HG03139 (cell line): ENCODE measurements around the gene PTGFR.

Source experiments
- ATAC-seq: cut with Tn5 transposase; IDR thresholded peaks from one replicate; pipeline ENCODE4 v1.9.1; 2021; ENCODE audit not compliant: unreplicated experiment

The PTGFR gene

DNA sequence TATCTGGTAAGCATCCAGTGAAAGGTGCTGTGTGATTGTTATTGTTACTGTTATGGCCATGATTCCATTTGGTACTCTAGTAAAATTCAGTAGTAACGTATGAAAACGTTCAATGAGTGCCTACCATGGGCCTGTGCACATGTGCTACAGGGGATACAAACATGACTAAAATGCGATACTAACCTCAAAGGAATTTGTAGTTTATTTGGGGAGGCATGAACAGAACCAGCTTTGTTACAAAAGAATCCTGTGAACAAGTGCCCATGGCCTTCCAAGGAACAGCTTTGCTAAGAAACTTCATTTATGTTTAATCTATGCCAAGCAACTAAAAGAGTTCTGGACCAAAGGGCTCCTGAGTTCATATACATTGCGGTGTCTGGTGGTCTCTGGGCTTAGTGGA lies 28.7 kb downstream of the PTGFR start:
- ATAC-seq: no peak

DNA sequence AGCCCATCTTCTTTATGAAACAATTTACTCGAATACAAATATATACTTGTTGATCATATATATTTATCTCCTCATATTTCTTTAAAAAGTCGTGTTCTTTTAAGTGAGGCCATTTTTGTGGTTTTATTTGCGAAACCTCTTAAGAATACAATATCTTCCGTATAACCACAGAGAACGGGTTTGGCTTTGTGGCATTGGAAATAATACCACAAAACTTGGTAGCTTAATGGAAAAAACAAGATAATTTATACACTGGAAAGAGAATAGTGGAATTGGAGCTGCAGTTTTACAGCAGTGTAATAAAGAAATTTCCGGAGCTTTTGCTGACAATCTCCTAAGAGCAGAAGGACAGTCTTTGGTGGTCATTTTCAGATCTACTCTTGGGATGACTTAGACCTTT lies 29.4 kb downstream of the PTGFR start:
- no peak for ATAC-seq

DNA sequence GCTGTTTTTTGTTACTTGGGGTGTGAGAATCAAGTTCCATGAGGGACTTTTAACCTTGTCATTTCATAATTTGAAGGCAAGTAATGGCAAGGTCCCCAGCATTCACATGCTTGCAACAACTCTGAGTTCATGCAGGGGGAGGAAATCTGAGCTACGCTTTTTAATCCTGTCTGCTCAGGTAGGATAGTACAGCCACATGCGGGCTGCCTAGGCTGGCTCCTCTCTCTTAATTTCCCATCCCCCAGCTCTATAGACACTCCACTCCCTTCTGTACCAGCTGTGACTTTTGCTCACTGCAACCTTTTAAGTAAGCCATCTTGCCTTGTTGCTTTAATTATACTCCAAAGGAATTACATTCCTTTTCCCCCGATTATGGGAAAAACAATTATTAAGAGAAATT lies 30.1 kb downstream of the PTGFR start:
- no peak for ATAC-seq

DNA sequence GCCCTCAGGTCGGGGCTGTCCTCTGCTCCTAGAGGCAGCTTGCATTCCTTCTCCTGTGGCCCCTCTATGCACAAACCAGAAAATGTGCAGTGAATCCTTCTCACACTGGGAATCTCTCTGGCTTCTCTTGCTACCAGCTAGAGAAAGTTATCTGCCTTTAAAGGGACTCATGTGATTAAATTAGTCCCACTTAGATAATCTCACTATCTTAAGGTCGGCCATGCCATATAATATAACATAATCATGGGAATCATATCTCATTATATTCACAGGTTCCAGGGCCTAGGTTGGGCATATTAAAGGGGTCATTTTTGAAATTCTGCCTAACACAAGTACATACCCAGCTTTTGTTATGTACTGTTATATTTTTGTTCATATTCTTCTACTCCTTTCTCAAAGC lies 31.4 kb downstream of the PTGFR start:
- ATAC-seq: no peak

DNA sequence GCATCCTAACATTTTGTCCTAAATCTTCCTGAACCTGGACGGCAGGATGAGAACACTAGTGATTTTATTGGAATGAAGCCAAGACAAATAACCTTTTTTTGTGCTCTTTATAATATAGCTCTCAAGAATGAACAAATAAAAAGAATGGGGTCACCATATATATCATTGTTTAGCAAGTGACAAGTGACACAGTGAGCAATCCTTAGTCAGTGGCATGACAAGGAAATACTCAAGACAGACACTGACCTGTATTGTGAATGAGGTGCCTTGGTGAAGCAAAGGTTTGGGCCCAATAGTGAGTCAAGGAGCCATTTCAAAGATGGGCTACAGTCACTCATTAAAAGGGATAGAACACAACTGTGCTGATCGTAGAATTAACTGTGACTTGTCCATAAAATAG lies 35.7 kb downstream of the PTGFR start:
- ATAC-seq: no peak

DNA sequence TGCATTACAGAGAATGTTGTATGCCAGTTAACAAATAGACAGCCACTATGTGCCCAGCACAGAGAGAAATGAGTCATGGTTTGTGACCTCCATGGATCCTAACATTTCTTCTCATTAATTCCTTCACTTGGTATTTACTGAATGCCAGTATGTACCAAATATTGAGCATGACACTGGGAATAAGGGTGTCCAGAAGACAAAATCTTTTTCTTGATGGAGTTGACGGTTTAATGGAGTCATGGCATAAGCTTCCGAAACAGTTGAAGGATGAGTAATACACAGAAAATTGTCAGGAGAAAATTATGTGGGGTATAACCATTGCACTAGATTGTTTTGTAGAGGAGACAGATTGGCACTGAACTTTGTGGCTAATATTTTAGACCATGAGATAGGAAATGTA lies 36.9 kb downstream of the PTGFR start:
- no peak for ATAC-seq

DNA sequence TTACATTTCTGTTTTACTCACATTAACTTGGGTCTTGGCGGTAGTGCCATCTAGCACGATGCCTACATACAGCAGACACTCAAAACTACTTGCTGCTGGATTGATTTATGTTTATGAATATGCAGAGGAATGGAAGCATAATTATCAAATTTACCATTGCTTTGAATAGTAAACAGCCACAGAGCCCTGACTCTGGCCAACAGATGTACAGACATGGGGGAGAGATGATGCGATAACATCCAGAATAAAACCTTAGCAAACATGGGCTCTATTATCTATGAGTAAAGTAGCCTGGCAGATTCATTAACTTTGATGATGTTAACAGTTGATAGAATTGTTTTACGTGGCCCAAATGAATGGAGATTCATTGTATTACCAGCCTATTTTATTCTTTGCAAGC lies 42.8 kb downstream of the PTGFR start:
- no peak for ATAC-seq

DNA sequence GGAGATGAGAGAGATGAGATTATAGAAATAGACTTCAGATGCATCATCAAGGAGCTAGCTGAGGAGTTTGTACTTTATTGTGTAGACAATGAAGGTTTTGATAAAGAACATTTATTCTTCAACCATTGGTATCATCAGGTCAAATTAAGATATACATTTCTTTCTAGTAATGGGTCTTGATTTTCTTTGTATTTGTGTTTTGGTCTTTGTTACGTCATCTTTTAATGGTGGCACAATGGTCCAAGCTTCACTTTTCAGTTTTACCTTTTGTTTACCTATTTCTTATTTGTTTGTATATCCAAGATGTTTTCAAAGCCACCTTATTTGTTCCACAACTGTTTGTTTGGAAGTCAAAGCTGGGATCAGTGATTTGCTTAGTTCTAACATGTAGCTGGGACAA lies 44.5 kb downstream of the PTGFR start:
- no peak for ATAC-seq

DNA sequence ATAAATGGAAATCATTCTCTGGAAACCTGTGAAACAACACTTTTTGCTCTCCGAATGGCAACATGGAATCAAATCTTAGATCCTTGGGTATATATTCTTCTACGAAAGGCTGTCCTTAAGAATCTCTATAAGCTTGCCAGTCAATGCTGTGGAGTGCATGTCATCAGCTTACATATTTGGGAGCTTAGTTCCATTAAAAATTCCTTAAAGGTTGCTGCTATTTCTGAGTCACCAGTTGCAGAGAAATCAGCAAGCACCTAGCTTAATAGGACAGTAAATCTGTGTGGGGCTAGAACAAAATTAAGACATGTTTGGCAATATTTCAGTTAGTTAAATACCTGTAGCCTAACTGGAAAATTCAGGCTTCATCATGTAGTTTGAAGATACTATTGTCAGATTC lies 45.7 kb downstream of the PTGFR start:
- ATAC-seq: no peak

DNA sequence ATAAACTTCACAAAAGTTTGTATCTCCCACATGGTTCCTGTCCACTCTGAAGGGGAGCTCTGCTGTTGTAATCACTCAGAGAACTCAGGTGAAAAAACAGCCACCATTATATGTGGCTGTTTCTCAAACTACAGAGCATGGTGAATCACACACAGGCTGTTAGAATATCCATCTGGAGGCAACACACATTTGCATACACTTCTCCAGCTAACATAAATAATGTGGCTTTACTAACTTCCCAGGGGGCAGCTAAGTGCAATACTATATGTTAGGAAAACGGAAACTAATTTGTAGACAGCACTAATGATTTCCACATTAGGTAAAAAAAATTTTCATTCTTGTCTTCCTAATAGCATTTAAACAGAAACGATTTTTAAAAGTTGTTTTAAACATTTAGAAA lies 49.3 kb downstream of the PTGFR start:
- ATAC-seq: no peak

DNA sequence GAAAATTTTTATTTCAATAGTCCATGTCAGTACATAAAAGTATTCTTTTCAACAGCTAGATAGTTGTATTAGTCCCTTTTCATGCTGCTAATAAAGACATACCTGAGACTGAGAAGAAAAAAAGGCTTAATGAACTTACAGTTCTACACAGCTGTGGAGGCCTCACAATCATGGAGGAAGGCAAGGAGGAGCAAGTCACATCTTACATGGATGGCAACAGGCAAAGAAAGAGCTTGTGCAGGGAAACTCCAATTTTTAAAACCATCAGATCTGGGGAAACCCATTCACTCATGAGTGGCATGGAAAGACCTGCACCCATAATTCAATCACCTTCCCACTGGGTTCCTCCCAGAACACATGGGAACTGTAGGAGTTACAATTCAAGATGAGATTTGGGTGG lies 50.7 kb downstream of the PTGFR start:
- no peak for ATAC-seq

DNA sequence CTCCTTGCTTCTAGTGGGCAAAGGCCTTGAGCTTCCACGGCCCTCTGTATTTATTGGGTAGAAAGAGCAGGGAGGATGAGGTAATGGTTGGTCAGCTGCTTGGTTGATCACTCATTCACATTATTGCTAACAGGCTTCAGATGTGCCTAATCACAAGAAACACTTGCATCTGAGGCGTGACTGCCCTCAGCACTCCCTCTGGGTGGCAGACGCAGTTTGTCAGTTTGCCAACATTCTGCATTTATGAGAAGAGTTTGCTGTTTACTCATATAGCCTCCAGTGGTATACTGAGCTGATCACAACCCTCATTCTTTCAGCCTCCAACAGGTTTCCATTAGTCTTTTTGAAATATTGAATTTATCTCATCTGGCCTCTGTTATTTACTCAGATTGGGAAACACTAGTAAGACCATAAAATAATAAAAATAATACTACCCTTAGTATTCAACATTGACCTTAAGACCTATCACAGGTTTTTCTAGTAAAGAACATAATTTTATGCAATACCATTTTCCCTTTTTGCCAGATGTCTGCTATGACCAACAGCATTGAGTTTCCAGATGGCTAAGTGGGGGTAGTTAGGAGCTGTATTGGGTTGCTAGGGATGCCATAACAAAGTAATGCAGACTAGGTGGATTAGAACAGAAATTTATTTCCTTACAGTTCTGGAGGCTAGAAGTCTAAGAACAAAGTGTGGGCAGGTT lies 53.3 kb downstream of the PTGFR start:
- ATAC-seq: no peak

DNA sequence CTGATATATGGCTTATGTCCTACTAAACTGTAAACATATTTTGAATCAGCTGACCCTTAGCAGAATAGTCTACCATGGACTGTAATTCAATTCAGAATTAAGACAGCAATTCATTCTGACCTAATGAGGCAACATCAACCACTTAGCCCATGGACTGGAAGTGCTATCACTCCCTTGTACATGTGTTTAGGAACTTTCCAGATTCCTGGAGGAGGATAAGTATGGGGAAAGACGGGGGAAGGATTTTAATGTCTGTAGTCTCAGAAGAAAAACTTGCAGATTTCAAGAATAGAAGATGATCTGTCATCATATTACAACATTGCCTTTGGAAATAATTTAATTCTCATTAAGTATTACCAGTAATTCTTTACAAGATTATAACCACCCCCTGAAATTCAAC lies 56.3 kb downstream of the PTGFR start:
- ATAC-seq: no peak

DNA sequence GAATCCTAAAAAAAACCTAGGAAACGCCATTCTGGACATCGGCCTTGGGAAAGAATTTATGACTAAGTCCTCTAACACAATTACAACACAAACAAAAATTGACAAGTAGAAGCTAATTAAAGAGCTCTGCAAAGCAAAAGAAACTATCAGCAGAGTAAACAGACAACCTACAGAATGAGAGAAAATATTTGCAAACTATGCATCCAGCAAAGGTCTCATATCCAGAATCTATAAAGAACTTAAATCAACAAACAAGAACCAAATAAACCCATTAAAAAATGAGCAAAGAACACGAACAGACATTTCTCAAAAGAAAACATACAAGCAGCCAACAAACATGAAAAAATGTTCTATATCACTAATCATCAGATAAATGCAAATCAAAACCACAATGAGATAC lies 58.6 kb downstream of the PTGFR start:
- ATAC-seq: no peak

DNA sequence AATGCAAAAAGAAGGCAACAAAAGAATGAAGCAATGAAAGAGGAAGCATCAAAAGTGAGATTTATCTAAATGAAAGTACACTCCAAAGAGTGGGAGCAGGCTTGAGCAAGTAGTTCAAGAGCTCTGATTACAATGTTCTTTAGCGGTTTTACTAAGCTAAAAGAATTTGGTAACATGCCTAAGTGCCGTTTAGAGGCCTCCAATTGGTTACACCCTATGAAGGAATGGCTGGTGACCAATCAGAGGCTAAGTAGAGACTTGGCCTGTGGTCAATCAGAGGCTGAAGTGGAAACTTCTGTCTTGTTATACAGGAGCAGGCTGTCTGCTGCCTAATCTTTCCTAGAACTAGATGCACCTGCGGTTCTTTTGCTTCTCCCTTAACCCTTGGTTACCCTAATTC lies 59.1 kb downstream of the PTGFR start:
- no peak for ATAC-seq

DNA sequence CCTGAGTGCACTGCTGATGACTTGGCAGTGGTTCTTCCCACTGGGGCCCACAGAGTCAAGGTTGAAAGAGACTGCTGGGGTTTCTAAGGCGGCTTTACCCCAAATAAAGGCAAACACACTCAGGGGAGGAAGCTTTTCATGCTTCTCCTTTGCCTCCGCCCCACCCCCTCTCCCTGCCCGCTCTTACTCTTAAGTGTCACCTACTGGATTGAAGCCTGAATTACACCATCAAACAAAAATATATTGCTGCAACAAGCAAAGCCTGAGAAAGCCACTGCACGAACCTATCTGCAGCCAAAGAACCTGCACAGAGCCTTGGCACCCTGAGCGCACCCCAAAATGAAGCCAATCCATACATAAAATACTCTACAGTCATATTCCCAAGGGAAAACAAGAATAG lies 63.1 kb downstream of the PTGFR start:
- ATAC-seq: no peak

DNA sequence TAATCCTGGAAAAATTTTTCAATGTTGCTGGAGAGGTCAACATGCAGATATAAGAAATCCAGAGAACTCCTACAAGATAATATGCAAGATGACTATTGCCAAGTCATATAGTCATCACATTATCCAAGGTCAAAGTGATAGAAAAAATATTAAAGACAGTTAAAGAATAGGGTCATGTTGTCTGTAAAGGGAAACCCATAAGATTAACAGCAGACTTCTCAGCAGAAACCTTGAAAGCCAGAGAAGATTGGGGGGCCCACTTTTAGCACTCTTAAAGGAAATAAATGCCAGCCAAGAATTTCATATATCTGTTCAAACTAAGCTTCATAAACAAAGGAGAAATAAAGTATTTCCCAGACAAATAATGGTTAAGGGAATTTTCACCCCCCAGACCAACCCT lies 64.1 kb downstream of the PTGFR start:
- no peak for ATAC-seq

DNA sequence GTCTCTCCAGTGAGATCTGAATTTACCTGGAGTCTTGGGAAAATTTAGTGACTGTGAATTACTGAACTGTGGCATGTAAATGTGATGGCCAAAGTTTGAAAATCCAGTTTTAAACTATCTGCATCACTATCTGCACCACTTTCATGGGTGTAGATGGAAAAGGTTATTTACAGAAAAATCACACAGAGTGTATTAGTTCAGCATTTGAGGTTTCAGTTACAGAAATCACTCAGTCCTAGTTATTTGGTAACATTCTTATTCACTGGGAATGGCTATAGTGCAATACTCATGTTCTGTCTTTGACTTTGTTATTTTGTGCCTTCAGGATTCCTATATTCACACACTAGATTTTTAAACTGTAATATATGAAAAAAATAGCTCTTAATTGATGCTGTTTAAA lies 68.9 kb downstream of the PTGFR start:
- no peak for ATAC-seq

DNA sequence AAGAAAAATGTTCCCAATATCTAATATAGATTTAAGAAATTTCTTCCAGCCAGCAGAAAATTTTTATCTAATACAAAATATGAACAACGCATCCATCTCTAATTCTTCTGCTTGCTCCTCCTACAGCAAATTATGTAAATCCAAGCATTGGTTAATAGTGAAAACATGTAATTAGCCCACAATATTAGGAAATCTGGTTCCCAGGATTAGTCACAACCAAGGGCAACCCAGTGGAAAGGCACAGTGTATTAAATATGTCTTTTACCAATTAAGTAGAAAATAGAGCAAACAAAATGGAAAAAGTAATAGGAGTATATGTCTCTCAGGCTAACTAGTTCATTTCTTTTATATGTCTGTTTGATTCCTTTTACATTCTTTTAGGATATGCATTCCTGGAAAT lies 70.0 kb downstream of the PTGFR start:
- no peak for ATAC-seq

DNA sequence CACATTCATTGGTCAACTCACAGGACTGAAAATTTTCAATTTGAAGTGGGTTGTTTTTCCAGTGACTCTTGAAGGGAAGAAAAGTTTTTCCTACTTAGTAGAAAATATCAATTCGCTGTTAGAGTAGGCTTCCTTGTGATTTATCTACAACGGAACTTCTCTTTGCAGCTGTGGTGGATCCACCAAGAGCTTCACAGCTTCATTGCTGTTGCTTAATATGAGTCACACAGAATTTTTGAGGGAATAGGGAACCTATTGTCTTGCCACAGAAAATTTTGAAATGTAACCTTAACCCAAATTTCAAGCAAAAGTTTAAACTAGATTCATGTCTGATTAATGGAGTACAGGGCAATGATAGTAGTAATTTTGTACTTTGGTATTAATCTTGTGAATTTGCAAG lies 71.1 kb downstream of the PTGFR start:
- ATAC-seq: no peak

DNA sequence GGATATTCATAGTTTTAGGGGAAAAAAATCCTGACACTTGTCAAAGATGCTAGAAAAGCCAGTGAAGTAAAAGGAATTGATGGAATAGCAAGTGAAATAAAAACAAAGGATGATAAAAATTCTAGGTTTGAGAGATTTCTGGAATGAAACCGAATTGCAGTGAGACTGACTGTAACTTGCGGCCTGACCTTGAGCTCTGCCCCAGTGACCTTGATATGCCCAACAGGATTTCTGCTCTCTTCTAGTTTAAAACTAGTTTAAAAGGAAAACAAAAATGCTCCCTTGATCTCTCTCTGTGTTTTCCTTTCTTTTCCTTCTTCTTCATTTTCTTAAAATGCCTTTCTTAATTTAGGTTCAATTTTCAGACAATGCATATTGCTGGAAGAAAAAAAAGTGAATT lies 74.6 kb downstream of the PTGFR start:
- no peak for ATAC-seq

DNA sequence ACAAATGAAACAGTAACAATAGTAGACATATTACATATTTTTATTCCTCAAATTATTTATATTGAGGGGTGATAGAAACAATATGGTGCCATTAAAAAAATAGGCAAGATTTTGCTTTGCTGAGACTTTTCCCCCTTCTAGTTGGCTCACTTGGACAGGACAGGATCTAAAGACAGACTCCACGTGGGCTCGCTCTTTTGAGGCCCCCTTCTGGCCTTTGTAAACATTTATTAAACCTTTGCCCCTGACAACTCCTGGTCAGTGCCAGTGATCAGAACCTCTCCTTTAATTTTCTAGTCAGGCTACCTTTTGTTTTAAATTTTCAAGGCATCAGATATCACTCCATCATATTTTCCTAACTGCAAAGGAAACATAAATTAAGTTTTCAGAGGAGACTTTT lies 79.8 kb downstream of the PTGFR start:
- no peak for ATAC-seq

DNA sequence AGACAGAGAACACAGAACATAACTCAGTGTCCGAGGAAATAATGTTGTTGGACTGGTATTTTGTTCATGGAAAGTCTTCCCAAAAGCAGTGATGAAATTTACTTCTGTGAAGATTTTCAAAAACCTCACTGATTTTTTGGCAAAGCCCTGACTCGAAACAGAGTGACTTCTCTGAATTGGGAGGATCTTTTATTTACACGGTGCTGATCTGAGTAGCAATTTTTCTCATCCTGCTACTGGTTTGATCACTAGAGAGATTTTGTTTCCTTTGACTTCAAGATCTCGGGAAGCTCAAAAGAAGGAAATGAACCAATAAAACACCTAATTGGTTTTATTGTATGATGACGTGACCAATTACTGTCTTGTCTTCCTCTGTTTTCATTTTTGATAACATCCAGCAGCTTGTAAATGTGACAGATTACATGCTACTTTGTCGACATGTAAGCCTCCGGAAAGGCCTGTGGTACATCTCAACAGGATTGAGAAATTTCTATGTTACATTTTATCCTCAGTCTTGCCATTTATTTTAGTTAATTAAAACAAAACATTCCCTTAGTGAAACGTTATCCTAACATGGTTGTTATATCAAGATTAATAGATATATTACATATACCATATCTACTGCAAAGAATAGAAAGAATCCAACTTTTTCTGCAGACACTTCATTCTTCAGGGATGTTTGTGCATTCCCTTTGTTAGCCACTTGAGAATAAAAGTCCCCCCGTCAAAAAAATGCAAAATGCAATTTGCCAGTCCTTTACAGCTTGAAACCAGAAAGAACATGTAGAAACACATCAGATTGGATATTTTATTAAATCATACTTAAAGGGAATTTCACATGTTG lies 86.7 kb downstream of the PTGFR start:
- no peak for ATAC-seq
